Erythroblast (primary cell): ENCODE data around the gene RERE.

Experiments
- GATA1 ChIP-seq: IDR thresholded peaks from 2 replicates; pipeline ENCODE4 v1.6.1; 2011; ENCODE audit warnings: low read depth, mild to moderate bottlenecking, control low read depth, low read length, moderate library complexity
- POLR2A ChIP-seq: IDR thresholded peaks from 2 replicates; pipeline ENCODE4 v1.6.1; 2011; ENCODE audit warnings: mild to moderate bottlenecking, low read length

- TF ChIP-seq POLR2A (no peak), GATA1 (no peak)
These were observed 422.8 kb downstream of the RERE start for GRCh38 chr1:8394456-8395321.
